HG02852 (cell line): ENCODE data around the gene MEGF6.

ENCODE experiments used
- ATAC-seq: cut with Tn5 transposase; IDR thresholded peaks from one replicate; pipeline ENCODE4 v1.9.1; 2021; ENCODE audit warnings: mild to moderate bottlenecking, moderate library complexity; ENCODE audit not compliant: unreplicated experiment

MEGF6 gene

DNA sequence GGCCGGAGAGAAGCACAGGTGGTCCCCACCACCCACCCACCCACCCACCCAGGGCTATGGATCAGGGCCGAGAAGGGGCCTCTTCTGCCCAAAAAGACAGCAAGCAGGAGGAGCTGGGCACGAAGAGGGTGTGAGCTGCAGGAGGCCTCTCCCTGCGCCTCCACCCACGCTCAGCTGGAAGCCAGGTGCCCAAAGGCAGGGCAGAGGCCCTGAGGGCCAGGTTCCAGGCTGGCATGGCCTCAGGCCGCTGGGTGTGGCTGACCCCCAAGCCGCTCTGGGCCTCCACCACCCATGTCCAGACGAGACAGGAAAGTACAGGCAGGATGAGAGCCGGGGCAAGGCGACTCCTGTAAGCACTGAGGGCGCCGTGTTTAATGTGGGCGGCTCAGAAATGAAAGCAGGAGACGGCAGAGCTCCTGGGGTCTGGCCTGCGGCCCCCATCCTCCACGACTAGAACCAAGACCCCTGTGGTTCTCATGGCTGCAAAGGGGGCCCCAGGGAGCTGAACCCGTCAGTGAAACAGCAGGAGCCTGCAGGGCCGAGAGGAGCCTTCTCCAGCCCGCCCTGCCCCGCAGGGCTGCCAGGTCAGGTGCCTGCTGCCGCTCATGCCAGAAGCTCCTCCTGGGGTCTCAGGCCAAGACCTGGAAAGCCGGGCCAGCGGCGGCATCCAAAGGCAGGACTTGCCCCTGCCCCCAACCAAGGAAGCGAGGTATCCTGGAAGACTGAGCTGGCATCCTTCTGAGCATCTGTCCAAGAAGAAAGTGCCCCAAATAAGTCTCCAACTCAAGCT is 56.0 kb downstream of the MEGF6 start:
- ATAC-seq = no peak

DNA sequence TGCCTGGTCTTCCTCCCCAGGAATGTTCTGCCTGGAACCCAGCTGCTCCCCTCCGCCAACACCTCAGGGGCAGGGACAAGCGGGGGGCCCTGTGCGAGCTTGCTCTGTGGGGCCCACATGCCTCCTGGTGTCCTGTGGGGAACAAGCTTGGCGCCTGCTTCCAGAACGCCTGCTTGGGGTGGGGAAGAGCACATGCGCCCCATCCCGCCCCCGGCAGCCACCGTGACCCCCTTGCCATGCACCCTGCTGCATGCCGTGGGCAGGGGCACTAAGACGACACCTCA is 57.4 kb downstream of the MEGF6 start:
- ATAC-seq = no peak

DNA sequence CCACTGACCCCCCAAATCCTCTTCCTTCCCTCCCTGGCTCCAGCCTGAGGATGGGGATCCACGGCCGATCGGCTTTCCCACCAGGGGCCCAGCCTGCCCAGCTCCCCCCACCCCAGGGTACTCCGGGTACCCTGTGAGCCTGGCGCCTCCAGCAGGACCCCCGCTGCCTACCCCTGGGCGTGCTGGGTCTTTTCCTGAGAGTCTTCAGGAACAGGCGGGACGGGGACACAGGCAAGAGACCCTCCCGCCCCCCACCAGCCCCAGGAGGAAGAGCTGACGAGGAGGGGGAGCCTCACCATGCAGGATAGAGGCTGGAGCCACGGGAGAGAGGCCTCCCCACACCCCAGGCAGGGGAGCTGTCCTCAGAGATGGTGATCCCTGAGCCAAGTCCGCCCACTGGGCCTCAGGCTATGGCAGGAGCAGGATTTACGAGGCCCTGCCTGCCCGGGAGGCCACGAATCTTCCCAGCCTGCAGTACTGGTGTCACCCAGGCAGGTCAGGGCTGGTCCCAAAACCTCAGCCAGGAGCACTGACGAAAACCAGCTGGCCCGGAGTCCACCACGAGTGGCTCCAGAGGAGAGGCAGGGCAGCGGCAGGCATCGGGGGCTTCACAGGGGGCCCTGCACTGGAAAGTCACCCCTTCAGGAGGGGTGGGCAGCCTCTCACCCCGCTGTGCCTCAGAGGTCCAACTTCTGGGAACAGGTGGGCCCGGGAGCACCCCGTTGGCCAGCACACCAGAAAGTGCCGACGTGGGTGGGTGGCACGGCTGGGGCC is 58.0 kb downstream of the MEGF6 start:
- ATAC-seq = no peak

DNA sequence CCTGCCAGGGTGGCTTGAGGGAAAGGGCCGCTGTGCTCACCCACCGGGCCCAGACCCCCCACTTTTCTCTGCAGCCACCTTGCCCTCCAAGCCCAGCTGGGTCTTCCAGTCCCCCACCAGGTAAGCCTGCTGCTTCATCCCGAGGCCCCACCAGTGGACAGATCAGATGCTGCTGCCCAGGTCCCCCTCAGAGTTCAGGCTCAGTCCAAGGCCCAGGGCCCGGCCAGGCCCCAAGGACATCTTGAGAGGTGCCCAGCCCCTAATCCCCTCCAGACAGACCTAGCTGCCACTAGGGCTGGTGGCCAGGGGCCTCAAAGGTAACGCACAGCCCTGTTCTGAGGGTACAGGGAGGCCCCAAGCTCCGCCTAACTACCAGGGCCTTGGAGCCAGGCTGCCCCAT is 58.6 kb downstream of the MEGF6 start:
- no peak for ATAC-seq

DNA sequence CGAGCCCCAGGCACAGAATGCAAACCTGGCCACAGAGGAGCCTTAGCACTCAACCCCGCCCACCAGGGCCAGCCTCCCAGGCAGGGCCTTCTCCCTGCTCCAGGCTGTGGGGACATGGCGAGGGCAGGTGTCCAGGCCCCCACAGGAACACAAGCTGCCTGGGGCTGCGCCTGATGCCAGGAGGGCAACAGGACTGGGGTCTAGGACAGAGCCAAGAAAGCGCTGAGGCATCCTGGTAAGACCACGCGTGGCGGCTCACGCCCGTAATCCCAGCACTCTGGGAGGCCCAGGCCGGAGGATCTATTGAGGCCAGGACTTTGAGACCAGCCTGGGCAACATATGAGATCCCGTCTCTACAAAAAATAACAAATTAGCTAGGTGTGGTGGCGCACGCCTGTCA is 59.1 kb downstream of the MEGF6 start:
- ATAC-seq = no peak

DNA sequence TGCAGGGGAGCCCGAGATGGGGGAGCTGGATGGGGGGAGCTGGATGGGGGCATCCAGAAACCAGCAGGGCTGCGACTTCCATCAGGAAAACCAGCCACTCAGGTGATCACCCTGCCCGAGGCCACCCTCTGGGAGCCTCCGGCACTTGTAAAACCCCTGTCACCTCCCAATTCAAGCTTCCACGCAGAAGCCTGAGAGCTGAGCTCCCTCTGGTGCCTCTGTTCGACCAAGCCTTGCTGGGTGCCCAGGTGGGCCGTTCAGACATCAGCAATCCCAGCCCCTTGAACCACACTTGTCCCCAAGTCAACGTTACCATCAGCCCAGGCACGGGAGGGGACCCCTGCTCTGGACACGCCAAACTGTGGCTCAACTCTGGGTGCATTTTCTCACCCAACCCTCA is 59.6 kb downstream of the MEGF6 start:
- no peak for ATAC-seq

DNA sequence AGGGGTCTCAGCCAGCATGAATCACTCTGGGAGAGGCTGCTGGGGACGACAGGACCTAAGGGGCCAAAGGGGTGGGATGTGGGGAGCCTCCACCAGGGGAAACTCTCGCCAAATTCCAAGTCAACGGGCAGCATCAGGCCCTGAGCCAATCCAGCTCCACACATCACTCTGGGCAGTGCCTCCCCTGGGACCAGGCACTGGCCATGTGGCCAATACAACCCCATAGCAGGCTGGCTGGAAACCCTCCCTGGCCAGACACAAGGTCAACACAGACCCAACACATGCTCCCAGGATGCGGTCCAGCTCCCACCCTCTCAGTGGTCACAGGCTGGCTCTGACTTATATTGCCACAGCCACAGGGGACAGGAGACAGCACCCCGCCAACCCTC is 60.0 kb downstream of the MEGF6 start:
- ATAC-seq = no peak

DNA sequence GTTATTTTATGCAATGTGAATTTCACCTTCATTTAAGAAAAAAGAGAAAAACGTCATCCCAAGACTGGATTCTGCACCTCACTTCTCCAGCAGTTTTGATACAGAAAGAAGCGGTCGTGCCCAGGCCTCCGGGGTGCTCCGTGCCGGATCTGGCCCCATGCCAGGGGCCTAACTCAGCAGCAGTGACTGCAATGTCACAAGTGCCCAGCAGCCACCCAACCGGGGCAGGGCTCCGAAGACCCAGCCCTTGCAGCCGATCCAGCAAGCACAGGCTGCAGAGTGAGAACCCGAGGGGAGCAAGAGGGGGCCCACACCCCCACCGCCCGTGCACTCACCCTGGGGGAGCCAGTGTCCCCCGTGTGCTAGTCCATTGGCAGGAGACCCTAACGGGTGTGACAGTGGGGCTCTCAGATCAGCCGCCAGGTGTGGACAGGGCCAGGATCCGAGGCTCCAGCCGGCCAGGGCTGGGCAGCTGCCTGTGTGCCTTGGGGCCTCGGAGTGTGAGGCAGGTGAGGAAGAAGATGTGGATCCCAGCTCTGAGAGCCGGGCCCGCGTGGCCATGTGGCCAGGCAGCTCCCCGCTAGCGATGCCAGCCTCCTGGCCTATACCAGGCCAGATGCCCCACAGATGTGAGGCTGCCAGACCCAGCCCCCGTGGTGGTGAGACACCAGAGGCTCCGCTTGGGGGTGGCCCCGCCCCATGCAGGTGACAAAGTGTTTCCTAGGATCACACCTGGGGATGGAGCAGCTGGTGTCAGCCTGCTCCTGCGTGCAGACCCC is 60.6 kb downstream of the MEGF6 start:
- ATAC-seq = no peak

DNA sequence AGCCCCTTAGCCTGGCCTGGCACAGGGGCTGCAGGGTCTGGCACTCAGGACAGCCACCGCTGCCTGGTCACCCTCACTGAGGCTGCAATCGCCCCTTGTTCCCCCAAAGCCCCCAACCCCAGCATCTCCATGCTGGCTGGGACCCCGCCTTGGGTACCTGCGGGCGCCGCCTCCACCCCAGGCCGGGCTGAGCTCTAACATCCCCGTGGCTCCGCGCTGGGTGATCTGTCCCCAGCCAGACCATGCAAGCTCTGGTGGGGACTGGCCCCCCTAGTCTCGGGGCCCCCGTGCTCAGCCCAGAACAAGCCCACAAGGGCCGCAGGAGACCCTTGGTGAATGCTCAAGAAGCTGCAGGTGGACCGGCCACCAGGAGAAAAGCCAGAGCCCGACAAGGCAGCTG is 62.4 kb downstream of the MEGF6 start:
- no peak for ATAC-seq

DNA sequence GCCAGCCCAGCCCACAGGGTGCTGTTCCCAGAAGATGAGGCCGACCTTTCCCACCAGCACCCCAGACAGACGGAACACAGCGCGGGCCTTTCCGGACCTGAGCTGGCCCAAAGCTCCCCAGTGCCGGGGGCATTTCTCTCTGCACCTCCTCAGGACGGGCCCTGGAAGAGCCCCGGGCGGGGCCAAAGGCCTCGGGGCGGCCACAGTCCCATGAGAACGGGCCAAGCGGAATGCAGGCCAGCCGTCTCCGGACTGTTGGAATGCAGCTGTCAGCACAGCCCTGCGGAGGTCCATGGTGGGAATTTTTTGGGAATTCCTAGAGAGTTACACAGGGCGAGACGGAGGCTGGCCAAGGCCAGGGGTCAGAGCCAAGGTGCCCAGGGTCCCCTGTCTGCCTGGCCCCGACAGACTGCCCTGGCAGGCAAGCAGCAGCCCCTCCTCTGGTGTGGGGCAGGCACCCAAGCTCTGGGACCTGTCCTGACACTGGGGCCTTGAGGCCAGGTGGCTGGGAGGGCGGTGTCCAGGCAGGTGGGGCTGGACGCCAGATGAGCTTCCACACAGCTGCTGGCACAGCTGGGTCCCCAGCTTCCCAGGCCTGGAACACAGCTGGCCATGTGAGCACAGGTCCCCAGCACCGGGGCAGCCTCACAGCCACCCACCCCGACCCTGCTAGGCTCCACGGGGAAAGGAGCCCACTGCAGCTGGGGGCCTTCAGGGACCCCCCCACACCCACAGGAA is 63.0 kb downstream of the MEGF6 start:
- no peak for ATAC-seq

DNA sequence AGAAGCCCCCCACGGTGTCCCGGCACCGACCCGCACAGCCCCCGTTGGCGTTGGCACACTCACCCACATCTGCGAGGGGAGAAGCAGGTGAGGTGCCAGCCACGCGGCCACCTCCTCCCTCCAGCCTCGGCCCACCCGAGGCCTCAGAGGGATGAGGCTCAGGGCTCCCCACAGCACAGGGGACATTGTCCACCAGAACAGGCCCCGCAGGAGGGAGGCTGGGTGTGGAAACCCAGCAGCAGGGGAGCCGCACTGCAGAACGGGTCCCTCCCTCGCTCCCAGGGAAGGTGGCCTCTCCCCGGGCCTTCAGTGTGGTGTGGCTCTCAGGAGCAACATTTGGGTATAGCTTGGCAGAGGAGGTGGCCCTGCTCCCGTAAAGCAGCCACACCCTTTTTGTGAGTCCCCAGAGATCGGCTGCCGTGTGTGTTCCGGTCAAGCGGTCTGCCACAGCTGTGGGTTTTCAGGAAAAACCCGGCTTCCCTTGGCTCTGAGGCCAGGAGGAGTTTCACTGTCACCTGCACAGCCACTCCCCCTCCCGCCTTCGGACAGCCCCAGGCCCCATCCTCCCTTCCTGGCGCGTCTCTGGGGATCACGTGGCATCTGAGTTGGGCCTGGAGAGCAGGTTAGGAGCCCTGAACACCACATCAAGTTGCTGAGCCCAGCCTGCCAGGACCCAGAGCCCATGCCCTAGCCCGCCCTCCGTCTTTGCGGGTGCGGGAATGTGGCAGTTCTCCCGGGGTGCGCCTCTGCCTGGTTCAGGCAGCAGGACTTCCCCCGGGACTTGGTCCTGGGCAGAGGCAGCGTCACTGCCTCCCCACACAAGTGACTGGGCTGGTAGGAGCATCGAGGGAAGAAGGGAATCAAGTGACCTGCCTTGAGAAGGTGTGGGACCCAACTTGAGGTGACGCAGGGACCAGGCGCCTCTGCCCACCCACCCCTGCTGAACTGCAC is 64.0 kb downstream of the MEGF6 start:
- no peak for ATAC-seq

DNA sequence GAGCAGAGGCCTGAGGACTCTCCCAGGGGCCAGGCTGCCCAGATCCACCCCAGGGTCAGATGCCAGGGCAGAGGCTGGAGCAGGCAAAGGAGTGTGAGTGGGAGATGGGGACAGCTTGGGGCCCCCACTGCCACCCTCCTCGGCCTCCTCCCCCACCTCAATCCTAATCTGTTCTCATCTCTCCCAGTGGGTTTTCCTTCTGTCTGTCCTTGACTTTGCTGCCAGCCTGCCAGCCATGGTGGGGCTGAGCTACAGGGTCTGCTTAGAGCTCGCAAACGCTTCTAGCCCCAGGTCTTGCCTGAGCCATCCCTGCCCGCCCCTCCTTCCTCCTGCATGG is 65.3 kb downstream of the MEGF6 start:
- ATAC-seq = no peak

DNA sequence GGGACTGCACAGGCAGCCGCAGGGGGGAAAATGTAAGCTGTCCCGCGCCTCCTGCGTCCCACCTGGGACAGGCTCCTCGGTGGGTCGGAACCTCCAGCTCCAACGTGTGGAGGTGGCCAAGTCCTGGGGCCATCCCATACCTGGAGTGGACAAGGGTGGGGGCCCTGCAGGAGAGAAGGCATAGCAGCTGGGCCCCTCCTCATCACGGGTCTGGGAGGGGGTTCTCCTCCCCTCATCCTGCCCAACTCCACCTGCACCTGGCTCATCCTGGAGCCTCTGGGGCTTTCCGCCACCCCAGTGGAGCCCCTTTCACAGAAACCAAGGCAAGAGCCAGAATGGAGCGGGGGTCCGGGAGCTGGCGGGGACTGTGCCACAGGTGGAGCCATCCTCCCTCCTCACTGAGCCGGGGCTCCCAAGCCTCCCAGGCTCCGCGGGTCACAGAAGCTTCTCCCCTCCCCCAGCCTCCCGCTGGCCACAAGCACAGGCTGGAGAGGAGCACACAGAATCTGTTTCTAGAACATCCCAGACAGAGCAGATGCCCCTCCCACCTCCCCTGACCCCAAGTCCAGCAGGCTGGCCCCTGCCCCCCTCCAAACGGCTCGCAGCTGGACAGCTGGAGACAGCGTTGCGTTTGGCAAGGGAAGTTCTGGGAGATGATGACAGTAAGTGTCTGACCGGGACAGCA is 65.8 kb downstream of the MEGF6 start:
- ATAC-seq = no peak

DNA sequence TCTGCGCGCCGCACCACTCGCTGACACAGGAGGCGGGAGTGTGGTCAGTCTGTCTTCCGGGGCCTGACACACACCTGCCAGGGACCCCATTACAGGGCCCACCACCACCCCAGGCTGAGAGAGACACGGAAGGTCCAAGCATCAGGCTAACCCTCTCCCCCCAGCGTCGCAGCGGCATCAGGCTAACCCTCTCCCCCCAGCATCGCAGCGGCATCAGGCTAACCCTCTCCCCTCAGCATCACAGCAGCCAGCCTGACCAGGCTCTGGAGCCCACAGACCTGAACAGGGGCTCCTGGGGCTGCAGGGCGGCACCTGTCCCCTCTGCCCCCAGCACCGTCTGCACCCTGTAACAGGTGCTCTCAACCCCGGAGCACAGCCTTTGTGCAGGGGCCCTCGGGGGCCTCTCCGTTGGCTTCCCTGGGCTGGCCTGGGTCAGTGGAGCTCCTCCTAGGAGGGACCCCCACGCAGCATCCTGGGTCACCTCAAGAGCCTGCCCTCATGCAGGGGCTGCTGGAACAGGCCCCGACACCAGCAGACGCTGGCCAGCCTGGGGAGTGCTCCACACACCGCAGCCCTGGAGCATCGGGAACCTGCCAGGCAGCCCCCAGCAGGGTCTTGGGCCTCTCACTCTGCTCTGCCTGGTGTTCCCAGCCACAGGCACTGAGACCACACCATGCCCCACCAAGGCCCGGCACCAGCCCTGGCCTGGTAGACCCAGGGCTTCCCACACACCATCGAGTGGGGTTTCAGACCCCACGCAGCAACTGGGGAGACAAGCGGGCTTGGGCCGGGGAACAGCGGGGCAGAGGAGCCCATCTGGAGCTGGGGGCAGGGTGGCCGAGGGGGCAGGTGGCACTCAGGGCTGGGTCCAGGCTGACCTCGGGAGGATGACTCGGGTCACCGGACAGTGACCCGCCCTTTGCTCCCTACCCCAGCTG is 67.0 kb downstream of the MEGF6 start:
- no peak for ATAC-seq

DNA sequence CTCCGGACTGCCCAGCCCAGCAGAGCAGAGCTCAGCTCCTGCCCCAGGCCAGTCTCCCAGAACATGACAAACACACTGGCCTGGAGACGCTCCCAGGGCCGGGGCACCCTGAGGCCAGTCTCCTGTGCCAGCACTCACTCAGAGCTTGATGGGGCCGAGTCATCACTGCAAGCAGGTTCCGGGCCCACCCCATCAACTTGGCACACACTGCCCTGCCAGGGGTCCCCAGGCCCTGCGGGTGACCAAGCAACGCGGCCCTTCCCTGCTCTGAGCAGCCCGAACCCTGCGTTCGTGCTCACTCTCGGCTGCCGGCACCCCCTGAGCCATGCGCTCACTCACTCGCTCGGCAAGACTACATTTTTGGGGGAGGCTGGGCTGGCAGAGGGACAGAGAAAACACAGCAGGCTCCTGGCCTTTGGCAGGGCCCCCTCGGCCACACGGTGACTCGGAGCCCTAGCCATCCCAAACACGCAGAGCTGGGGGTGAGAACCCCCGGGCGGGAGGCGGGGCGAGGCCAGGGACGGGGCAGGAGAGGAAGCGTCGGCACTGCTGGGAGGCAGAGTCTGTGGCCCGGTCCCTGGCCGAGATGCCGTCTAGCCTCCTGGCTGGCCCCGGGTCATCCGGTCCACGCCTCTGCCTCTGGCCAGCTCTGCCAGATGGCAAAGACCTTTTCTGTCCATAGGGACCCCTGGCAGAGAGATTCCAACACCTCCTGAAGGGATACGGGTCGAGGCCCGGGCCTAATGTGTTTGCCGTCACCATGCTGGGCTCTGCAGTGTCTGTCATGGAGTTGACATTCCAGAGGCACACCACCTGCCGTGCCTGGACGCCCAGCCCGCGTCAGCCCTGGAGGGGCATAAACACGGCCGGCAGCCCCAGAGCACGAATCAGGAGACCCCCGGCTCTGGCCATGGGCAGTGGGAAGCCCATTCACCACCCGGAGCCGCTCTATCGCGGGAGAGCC is 68.0 kb downstream of the MEGF6 start:
- ATAC-seq = no peak

DNA sequence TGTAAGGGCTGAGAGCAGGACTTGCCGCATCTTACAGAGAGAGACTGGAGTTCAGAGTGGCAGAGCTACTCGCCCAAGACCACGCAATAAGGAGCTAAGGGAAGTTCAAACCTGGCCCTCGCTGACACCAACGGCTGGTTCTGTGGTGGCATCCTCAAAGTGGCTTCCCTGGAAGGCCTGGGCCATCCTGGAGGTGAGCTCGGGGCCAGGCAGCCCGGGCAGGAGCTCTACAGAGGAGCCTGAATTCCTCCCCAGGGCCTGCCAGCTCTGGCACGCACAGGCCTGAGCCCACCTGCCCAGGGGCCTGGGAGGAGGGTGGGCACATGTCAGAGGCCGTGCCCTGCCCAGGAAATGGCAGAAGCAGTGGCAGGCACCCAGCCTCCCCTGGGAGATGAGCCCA is 68.6 kb downstream of the MEGF6 start:
- ATAC-seq = no peak

DNA sequence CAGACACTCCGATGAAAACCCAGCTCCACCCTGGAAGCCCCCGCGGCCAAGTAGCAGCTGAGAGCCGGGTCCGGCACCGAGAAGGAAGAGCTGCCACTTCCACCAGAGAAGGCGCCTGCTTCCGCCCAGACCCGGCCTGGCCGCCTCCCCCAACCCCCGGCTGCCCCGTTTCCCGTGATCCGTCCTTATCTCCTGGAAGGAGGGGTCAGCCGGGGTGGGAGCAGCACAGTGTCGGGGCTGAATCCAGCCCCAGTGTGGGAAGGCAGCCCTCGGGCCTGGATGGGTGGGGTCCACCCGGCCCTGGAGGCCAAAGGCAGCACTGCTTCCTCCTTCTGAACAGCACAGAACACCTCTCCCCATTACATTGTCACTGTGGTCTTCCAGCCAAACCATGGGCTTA is 69.4 kb downstream of the MEGF6 start:
- ATAC-seq = no peak
